ENCODE results near the gene SLC15A3.
A peak's percentile ranks its signal among the peaks of the same experiment; 100 is the strongest.
"Not testable (repeated sequence)": the region's sequence is repeated elsewhere in the genome, so short reads cannot be mapped to it uniquely, and the experiment has no call there.

SLC15A3 gene

GRCh38 chr11:60913793-60914632 lies 38.0 kb downstream of the SLC15A3 start, which contains the start of gene TMEM109:
TSS of gene TMEM109 (plus strand) at chr11:60914158. CDS start at chr11:60919694, 5,536 bp downstream.
- DNase-seq (ENCODE audit: low read depth, low spot score) = peak; percentile 75

DNA sequence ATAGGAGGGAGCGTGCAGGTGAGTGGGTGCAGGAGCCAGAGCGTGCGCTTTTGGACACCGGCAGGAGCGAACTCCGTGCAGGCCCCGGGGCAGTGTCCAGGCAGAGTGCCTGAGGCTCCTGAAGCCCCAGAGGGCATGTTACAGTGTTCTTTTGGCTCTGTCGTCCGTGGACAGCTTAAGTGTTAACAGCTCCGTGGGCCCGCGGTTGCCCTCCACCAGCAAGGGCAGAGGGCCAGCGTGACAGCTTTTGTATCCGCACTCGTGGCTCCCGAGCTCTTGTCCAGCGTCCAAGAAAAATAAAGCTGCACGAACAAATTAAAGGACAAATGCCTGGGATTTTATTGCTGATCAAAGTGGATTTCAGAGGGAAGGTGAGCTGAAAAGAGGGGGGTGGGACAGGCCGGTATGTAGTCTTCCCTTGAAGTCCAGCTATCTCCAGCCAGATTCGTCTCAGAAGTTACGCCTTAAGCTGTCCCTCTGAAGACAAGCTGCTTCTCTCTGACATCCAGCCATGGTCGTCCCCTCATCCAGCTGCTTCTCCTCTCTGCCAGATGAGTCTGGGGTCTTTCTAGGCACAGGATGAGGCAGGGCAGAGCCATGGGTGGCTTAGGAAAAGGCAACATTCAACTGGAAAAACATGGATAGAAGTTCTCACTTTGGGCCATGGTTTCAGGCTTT lies 39.0 kb downstream of the SLC15A3 start:
- no peak for DNase-seq (ENCODE audit: low read depth, low spot score)

- DNase-seq (ENCODE audit: low read depth, low spot score) = no peak
Observed at GRCh38 chr11:60912223-60912850, 39.6 kb downstream of the SLC15A3 start.

DNA sequence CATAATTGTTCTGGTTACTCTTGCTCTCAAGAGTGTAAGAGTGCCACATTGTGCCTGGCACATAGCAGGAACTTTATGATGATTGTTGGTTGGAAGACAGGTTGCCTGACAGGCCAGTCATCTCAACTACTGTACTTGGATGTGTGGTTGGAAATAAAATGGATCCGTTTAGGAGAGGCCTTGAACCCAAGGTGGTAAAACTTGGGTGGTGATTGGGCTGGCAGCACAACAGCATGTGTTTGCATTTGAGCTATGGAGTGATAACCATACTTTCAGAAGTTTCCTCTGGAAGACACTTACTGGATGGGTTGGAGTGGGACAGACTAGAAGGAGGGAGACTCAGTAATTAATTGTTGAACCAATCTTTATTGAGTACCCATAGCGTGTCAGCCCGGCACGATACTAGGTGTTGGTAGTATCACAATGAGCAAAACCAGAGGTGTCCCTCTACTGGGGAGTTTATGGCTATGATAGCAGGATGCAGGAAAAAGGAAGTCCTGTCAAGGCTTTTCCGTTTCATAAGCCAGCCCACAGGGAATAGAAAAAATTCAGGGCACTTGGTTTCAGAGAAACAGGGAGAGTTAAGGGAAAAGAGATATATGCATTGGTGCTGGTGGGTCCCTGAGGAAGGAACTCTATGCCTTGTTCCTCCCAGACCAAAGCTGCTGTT lies 41.1 kb downstream of the SLC15A3 start:
- DNase-seq (ENCODE audit: low read depth, low spot score) = no peak

- no peak for DNase-seq (ENCODE audit: low read depth, low spot score)
Observed at GRCh38 chr11:60910281-60910687, 41.7 kb downstream of the SLC15A3 start.

- not testable (repeated sequence) for DNase-seq (ENCODE audit: low read depth, low spot score)
Observed at GRCh38 chr11:60909680-60910280, 42.2 kb downstream of the SLC15A3 start.

GRCh38 chr11:60908803-60909202 lies 43.2 kb downstream of the SLC15A3 start:
- DNase-seq (ENCODE audit: low read depth, low spot score) = no peak

DNA sequence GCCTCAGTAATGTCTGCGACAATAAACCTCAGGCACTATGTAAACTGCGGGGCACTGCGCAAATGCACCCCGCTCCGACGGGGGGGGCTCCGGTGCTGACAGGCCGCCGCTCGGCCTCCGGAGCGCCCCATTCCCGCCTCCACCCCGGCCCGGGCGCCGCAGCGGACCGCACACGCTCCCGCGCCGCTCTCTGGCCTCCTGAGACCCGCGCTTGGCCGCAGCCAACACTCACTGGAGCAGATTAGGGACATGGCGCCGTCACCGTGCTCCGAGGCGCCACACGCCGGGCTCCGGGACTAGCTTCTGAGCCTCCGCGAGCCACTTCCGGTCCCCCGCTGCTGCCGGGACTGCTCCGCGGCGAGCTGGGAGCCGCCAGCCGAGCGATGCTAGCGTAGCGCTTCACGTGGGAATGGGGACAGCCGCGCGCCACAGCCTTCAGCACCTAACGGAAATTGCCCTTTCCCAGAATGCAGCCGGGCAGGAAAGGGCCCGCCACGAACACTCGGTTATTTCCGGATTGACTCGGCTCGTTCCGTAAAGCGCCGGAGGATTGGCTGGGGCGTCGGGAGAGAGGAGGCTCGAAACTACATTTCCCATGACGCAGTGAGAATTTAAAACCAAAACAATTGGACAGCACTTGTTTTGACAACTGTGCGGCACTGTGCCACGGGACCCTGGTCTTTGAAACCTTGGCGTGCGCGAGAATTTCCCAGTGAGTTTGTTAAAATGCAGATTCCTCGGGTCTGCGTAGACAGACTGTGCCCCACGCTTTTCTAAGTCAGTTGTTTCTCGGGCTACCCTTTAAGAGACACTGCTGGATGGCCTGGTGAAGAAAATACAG lies 45.6 kb downstream of the SLC15A3 start, which contains the start of gene PRPF19:
TSS of gene PRPF19 (minus strand) at position 454 of the 841 bp plus-strand sequence. CDS start at position 251, 203 bp downstream.
- DNase-seq (ENCODE audit: low read depth, low spot score) = peak; percentile 95

DNA sequence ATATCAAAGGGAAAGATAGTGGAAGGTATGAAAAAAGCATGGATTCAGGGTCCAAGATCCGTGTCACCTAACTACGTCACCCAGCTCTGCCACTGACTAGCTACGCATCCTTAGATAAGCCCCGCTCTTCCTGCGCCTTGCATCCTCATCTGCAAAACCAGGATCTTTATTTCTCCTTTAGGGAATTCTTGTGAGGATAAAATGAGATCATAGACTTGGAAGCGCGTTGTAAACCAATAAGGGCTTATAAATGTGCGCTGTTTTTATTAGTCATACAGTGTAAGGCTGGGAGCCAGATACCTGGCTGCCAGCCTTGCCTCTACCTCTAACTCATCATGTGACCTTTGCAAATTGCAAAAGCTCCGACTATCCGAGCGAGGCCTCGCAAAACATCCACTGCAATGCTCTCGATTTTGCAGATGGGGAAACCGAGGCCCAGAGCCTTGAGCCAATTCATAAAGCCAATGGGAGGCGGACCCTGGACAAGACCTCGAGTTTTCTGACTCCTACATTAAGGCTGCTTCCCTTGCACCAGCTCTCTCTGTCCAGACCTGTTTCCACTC lies 46.3 kb downstream of the SLC15A3 start:
- DNase-seq (ENCODE audit: low read depth, low spot score) = no peak

- DNase-seq (ENCODE audit: low read depth, low spot score) = no peak
Observed at GRCh38 chr11:60905047-60905446, 46.9 kb downstream of the SLC15A3 start.

- DNase-seq (ENCODE audit: low read depth, low spot score) = no peak
Observed at GRCh38 chr11:60902625-60903024, 49.4 kb downstream of the SLC15A3 start.

GRCh38 chr11:60900673-60901404 lies 51.1 kb downstream of the SLC15A3 start:
- no peak for DNase-seq (ENCODE audit: low read depth, low spot score)

DNA sequence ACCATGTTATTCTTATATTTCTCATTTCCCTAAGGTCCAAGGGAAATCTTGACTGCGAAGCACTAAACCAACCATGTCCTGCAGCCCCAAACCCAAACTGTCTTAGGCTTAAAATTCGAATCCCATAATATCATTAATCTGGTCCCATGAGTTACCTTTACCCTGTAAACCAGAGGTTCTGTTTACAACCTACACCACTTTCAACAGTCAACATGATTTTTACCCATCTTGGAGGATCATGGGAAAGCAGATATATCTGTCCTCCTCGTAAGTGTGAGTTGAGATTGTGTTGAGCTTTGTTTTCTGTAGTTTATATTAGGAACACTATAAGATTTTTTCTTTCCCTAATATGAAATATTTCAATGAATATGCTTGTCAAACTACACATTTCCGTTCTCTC lies 52.0 kb downstream of the SLC15A3 start:
- no peak for DNase-seq (ENCODE audit: low read depth, low spot score)

GRCh38 chr11:60899046-60899936 lies 52.7 kb downstream of the SLC15A3 start:
- DNase-seq (ENCODE audit: low read depth, low spot score) = no peak

- no peak for DNase-seq (ENCODE audit: low read depth, low spot score)
Observed at GRCh38 chr11:60897496-60897895, 54.5 kb downstream of the SLC15A3 start.

DNA sequence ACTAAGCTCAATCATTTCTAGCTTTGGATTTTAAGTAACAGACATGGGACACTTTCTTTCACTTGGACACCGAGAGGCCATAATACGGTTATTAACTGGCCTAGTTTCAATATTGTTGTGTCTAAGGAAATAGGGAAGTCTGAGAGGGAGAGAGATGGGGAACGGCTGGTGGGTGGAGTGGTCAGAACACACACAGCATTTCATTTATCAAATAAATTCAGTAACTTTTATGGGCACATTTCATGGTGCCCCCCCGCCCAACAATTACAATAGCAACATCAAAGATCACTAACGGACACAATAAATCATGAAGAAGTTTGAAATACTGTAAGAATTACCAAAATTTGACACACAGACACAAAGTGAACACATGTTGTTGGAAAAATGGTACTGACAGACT lies 56.3 kb downstream of the SLC15A3 start:
- DNase-seq (ENCODE audit: low read depth, low spot score) = no peak

- DNase-seq (ENCODE audit: low read depth, low spot score) = no peak
Observed at GRCh38 chr11:60891103-60891741, 60.8 kb downstream of the SLC15A3 start.

GRCh38 chr11:60890696-60891095 lies 61.3 kb downstream of the SLC15A3 start:
- no peak for DNase-seq (ENCODE audit: low read depth, low spot score)

Measured in activated naive CD8-positive, alpha-beta T cell treated with anti-CD3 and anti-CD28 coated beads, Interleukin-2, amount 50 U/mL, for 16 hours (primary cell).